Liver (tissue), 9 donors: ENCODE results near the gene KCNQ5. TPM values are rescaled to one million over a fixed set of nuclear protein-coding genes. Genes with fewer than 3 reads are reported as not detected.

Experiments used
- DNase-seq: peaks from one replicate; pipeline ENCODE4 v3.0.0-alpha.2; 2017; ENCODE audit warnings: low spot score
- H3K27ac ChIP-seq, 2 donors: one replicate each; pipeline ENCODE4 v1.7.0; 2013; ENCODE audit warnings: inconsistent platforms in 2 of 2, low read length in 2 of 2, control low read depth in 1 of 2, low read depth in 1 of 2, mild to moderate bottlenecking in 1 of 2
- H3K27me3 ChIP-seq, 4 donors: one replicate each; pipeline versions ENCODE4 v1.6.1 to v1.7.0; 2013; ENCODE audit warnings: low read length in 3 of 4, inconsistent platforms in 1 of 4, mild to moderate bottlenecking in 1 of 4, moderate library complexity in 1 of 4; ENCODE audit not compliant: control insufficient read depth in 4 of 4, insufficient read depth in 4 of 4
- H3K36me3 ChIP-seq, 4 donors: one replicate each; pipeline versions ENCODE4 v1.6.1 to v1.7.0; 2013; ENCODE audit warnings: low read length in 3 of 4, mild to moderate bottlenecking in 3 of 4, low read depth in 1 of 4, moderate library complexity in 1 of 4; ENCODE audit not compliant: control insufficient read depth in 4 of 4, insufficient read depth in 3 of 4
- H3K4me1 ChIP-seq, 4 donors: one replicate each; pipeline versions ENCODE4 v1.6.1 to v1.7.0; 2013; ENCODE audit warnings: low read length in 3 of 4, mild to moderate bottlenecking in 3 of 4, moderate library complexity in 1 of 4; ENCODE audit not compliant: control insufficient read depth in 4 of 4, insufficient read depth in 4 of 4
- H3K4me3 ChIP-seq, 3 donors: one replicate each; pipeline versions ENCODE4 v1.6.1 to v1.7.0; 2013; ENCODE audit warnings: low read length in 3 of 3, control low read depth in 1 of 3, low read depth in 1 of 3, mild to moderate bottlenecking in 1 of 3
- H3K9ac ChIP-seq, 2 donors: one replicate each; pipeline ENCODE4 v1.7.0; 2013; ENCODE audit warnings: low read length in 2 of 2, mild to moderate bottlenecking in 2 of 2, moderate library complexity in 2 of 2, control low read depth in 1 of 2, low read depth in 1 of 2
- H3K9me3 ChIP-seq, 4 donors: one replicate each; pipeline versions ENCODE4 v1.6.1 to v1.7.0; 2013; ENCODE audit warnings: low read length in 3 of 4; ENCODE audit not compliant: control insufficient read depth in 4 of 4
- EGR1 ChIP-seq, 2 donors: IDR thresholded peaks; 2 replicates each; pipeline ENCODE4 v1.6.1; 2016 to 2018; ENCODE audit warnings: antibody characterized with exemption in 2 of 2, low read depth in 2 of 2
- FOXA1 ChIP-seq: IDR thresholded peaks from 2 replicates; pipeline ENCODE4 v1.6.1; 2016; ENCODE audit warnings: antibody characterized with exemption
- FOXA2 ChIP-seq: IDR thresholded peaks from 2 replicates; pipeline ENCODE4 v1.6.1; 2016; ENCODE audit warnings: antibody characterized with exemption
- GABPA ChIP-seq, 2 donors: IDR thresholded peaks in 1 of 2; conservative IDR thresholded peaks in 1 of 2; 2 replicates each; pipeline ENCODE4 v1.6.1; 2016; ENCODE audit warnings: antibody characterized with exemption in 2 of 2, mild to moderate bottlenecking in 1 of 2, moderate library complexity in 1 of 2
- HNF4A ChIP-seq, 2 donors: conservative IDR thresholded peaks; 2 replicates each; pipeline ENCODE4 v1.6.1; 2016; ENCODE audit warnings: antibody characterized with exemption in 2 of 2, mild to moderate bottlenecking in 2 of 2
- HNF4G ChIP-seq: IDR thresholded peaks from 2 replicates; pipeline ENCODE4 v1.6.1; 2016; ENCODE audit warnings: antibody characterized with exemption
- JUND ChIP-seq, 2 donors: IDR thresholded peaks; 2 replicates each; pipeline ENCODE4 v1.6.1; 2016; ENCODE audit warnings: antibody characterized with exemption in 2 of 2
- NR2F2 ChIP-seq: IDR thresholded peaks from 2 replicates; pipeline ENCODE4 v1.6.1; 2016; ENCODE audit warnings: antibody characterized with exemption
- RAD21 ChIP-seq, 2 donors: IDR thresholded peaks; 2 replicates each; pipeline ENCODE4 v1.6.1; 2016; ENCODE audit warnings: antibody characterized with exemption in 2 of 2, mild to moderate bottlenecking in 2 of 2
- RXRA ChIP-seq, 2 donors: IDR thresholded peaks; 2 replicates each; pipeline ENCODE4 v1.6.1; 2017 to 2018; ENCODE audit warnings: antibody characterized with exemption in 2 of 2, mild to moderate bottlenecking in 1 of 2
- SP1 ChIP-seq: IDR thresholded peaks from 2 replicates; pipeline ENCODE4 v1.6.1; 2018; ENCODE audit warnings: antibody characterized with exemption, mild to moderate bottlenecking
- TAF1 ChIP-seq: conservative IDR thresholded peaks from 2 replicates; pipeline ENCODE4 v1.6.1; 2016; ENCODE audit warnings: antibody characterized with exemption, mild to moderate bottlenecking
- YY1 ChIP-seq: IDR thresholded peaks from 2 replicates; pipeline ENCODE4 v1.6.1; 2016; ENCODE audit warnings: antibody characterized with exemption, mild to moderate bottlenecking
- WGBS: extraction: QIAGEN DNeasy Blood & Tissue Kit; methylation state at CpG from one replicate; pipeline ENCODE4 v1.1.7; 2013; 5-methylcytosine and 5-hydroxymethylcytosine counted together
- polyA plus RNA-seq, 2 donors: library from polyadenylated mRNA; stranded (reverse) in 1 of 2; unstranded in 1 of 2; fragments of 200-250 nt in 1 of 2; fragments of >200 nt in 1 of 2; fragmentation: Nextera tagmentation in 1 of 2; extraction: Ambion mirVana in 1 of 2; gene quantifications; one replicate each; pipeline versions ENCODE4 v1.2.1 to v1.2.3, GENCODE V29; 2013 to 2015
- total RNA-seq, 2 donors: library from RNA; depleted of rRNA; stranded (reverse); fragments of >200 nt; gene quantifications; one replicate each; pipeline ENCODE4 v1.2.3, GENCODE V29; 2014
- TF ChIP-seq, protein P1 (sequence below): fragments of 150-350 bp; IDR thresholded peaks from 2 replicates; pipeline ENCODE4 v1.5.1; 2017; ENCODE audit warnings: improper control_type of control experiment, low read depth, low read length; ENCODE audit not compliant: missing input control
- TF ChIP-seq, protein P2 (sequence below): IDR thresholded peaks from 2 replicates; pipeline ENCODE4 v1.6.1; 2016; ENCODE audit warnings: antibody characterized with exemption
- TF ChIP-seq, protein P3 (sequence below): IDR thresholded peaks from 2 replicates; pipeline ENCODE4 v1.6.1; 2016; ENCODE audit warnings: antibody characterized with exemption, mild to moderate bottlenecking
- TF ChIP-seq, protein P4 (sequence below): IDR thresholded peaks from 2 replicates; pipeline ENCODE4 v1.6.1; 2016; ENCODE audit warnings: antibody characterized with exemption
- TF ChIP-seq, protein P5 (sequence below): IDR thresholded peaks from 2 replicates; pipeline ENCODE4 v1.6.1; 2016; ENCODE audit warnings: antibody characterized with exemption
- donor health status: healthy.
- donor health status: healthy.
- donor health status: healthy.
- donor health status: healthy.
- donor health status: healthy.

KCNQ5 gene
- total and polyA plus RNA-seq, 4 donors, result 0.02 to 1.1 (median 0.15) TPM

DNA sequence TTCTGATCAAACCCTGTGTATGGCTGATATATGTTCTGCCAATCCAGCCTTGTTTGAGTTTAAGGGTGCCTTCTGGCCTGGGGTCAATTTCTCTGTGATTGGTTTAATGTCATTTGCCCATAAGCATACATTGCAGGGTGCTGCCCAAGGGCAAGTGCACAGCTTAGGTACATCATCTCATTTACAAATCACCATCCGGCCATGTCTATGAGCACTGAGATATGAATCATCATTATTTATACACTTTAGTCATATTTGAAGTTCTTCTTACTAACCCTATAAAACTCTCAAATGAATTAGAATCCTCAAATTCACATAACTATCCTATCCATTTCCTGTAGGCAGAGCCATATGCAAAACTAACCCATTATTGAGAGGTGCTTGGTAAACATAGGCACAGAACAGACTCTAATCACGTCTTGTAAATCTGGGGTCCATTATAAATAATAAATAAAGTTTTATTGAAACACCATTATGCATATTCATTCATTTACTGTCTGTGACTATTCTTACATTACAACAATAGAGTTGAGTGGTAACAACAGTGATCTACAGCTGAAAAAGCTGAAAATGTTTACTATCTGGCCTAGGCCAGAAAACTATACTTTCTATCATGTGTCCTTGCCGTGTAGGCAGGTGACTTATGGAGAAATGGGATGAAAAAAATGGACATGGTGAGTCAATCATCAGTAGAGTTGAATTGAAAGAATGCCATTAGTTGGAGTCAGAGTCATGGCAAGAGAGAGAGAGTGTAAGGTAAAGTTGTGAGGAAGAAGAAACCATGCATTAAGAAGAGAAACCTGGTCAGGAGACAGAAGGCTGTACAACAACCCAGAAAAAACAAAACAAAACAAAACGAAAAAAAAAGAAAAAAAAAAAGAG, 25.0 kb downstream of the KCNQ5 start:
- H3K9ac ChIP-seq, result no peak overlapping the region
- H3K27ac ChIP-seq, result no peak overlapping the region
- H3K4me3 ChIP-seq, result no peak overlapping the region
- no peaks in the 10 kb centered on the region for H3K36me3 ChIP-seq
- DNase-seq, result no peak
- peaks cover 0 to 5% (median 0%) of the 10 kb centered on the region in 4 donors for H3K27me3 ChIP-seq
- H3K9me3 ChIP-seq, result no peaks in the 10 kb centered on the region
- no peaks in the 10 kb centered on the region for H3K4me1 ChIP-seq
- WGBS, result 57% methylated on average over 4 of the region's 4 CpGs
- TF ChIP-seq GABPA (IDR thresholded peaks at IDR 0.05 in 1 of 2, conservative IDR thresholded peaks at IDR 0.05 in 1 of 2) (no peak), FOXA2 (no peak), EGR1 (IDR thresholded peaks at IDR 0.05; ENCODE audit: low read depth in 2 of 2) (no peak), FOXA1 (no peak), SP1 (no peak), JUND (IDR thresholded peaks at IDR 0.05) (no peak), HNF4G (no peak), HNF4A (conservative IDR thresholded peaks at IDR 0.05) (no peak), RAD21 (IDR thresholded peaks at IDR 0.05) (no peak), NR2F2 (no peak), TAF1 (no peak), RXRA (IDR thresholded peaks at IDR 0.05) (no peak), YY1 (no peak)
- TF ChIP-seq, protein P1, sequence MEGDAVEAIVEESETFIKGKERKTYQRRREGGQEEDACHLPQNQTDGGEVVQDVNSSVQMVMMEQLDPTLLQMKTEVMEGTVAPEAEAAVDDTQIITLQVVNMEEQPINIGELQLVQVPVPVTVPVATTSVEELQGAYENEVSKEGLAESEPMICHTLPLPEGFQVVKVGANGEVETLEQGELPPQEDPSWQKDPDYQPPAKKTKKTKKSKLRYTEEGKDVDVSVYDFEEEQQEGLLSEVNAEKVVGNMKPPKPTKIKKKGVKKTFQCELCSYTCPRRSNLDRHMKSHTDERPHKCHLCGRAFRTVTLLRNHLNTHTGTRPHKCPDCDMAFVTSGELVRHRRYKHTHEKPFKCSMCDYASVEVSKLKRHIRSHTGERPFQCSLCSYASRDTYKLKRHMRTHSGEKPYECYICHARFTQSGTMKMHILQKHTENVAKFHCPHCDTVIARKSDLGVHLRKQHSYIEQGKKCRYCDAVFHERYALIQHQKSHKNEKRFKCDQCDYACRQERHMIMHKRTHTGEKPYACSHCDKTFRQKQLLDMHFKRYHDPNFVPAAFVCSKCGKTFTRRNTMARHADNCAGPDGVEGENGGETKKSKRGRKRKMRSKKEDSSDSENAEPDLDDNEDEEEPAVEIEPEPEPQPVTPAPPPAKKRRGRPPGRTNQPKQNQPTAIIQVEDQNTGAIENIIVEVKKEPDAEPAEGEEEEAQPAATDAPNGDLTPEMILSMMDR, result no peak
- TF ChIP-seq, protein P2, sequence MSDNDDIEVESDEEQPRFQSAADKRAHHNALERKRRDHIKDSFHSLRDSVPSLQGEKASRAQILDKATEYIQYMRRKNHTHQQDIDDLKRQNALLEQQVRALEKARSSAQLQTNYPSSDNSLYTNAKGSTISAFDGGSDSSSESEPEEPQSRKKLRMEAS, result no peak
- TF ChIP-seq, protein P3, sequence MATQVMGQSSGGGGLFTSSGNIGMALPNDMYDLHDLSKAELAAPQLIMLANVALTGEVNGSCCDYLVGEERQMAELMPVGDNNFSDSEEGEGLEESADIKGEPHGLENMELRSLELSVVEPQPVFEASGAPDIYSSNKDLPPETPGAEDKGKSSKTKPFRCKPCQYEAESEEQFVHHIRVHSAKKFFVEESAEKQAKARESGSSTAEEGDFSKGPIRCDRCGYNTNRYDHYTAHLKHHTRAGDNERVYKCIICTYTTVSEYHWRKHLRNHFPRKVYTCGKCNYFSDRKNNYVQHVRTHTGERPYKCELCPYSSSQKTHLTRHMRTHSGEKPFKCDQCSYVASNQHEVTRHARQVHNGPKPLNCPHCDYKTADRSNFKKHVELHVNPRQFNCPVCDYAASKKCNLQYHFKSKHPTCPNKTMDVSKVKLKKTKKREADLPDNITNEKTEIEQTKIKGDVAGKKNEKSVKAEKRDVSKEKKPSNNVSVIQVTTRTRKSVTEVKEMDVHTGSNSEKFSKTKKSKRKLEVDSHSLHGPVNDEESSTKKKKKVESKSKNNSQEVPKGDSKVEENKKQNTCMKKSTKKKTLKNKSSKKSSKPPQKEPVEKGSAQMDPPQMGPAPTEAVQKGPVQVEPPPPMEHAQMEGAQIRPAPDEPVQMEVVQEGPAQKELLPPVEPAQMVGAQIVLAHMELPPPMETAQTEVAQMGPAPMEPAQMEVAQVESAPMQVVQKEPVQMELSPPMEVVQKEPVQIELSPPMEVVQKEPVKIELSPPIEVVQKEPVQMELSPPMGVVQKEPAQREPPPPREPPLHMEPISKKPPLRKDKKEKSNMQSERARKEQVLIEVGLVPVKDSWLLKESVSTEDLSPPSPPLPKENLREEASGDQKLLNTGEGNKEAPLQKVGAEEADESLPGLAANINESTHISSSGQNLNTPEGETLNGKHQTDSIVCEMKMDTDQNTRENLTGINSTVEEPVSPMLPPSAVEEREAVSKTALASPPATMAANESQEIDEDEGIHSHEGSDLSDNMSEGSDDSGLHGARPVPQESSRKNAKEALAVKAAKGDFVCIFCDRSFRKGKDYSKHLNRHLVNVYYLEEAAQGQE, result no peak
- TF ChIP-seq, protein P4, sequence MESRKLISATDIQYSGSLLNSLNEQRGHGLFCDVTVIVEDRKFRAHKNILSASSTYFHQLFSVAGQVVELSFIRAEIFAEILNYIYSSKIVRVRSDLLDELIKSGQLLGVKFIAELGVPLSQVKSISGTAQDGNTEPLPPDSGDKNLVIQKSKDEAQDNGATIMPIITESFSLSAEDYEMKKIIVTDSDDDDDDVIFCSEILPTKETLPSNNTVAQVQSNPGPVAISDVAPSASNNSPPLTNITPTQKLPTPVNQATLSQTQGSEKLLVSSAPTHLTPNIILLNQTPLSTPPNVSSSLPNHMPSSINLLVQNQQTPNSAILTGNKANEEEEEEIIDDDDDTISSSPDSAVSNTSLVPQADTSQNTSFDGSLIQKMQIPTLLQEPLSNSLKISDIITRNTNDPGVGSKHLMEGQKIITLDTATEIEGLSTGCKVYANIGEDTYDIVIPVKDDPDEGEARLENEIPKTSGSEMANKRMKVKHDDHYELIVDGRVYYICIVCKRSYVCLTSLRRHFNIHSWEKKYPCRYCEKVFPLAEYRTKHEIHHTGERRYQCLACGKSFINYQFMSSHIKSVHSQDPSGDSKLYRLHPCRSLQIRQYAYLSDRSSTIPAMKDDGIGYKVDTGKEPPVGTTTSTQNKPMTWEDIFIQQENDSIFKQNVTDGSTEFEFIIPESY, result no peak
- TF ChIP-seq, protein P5, sequence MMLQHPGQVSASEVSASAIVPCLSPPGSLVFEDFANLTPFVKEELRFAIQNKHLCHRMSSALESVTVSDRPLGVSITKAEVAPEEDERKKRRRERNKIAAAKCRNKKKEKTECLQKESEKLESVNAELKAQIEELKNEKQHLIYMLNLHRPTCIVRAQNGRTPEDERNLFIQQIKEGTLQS, result no peak
